Measurements from ENCODE around the gene AQR. TPM values are rescaled to one million over a fixed set of nuclear protein-coding genes. Genes with fewer than 3 reads are reported as not detected.

Gene AQR
- total and polyA plus RNA-seq, 2 of the 8 experiments (the other 6 are each of a cell fraction or from before 2014, with no cell fraction given): 34.5 to 57.6 TPM

GRCh38 chr15:35003928-35004327, 34.4 kb upstream of the AQR start:
- CTCF ChIA-PET (ENCODE audit: partially characterized antibody): interaction anchor here (1.0 to 1.3 kb wide), 3 partner anchors 10 to 37 kb away, joined by 3 read pairs; no protein-coding TSS in a partner anchor
- H2AFZ ChIP-seq (ENCODE audit: low read length): no peak overlapping the region
- no peak overlapping the region for H2BK5ac ChIP-seq (ENCODE audit: low read depth, low read length)
- H3K36me3 ChIP-seq (ENCODE audit: control insufficient read depth in 2 of 4, insufficient read depth in 4 of 4, low read length in 3 of 4): no peaks in the 10 kb centered on the region
- no peak overlapping the region for H3K9ac ChIP-seq (replicated peaks in 1 of 4; ENCODE audit: extremely low read depth in 1 of 4, low read depth in 3 of 4, low read length in 3 of 4)
- H4K91ac ChIP-seq (replicated peaks; ENCODE audit: insufficient read length, low read length): no peak overlapping the region
- H3K79me2 ChIP-seq (ENCODE audit: control insufficient read depth in 1 of 2, insufficient read depth in 2 of 2, low read length in 2 of 2): no peaks in the 10 kb centered on the region
- H4K5ac ChIP-seq (ENCODE audit: insufficient read length, low read depth, low read length): no peak overlapping the region
- no peak overlapping the region for H2BK20ac ChIP-seq (ENCODE audit: low read length)
- H3K4me1 ChIP-seq (replicated peaks in 1 of 4; ENCODE audit: control insufficient read depth in 3 of 4, insufficient read depth in 4 of 4, low read length in 3 of 4): peaks cover 0 to 3% (median 0%) of the 10 kb centered on the region in 4 experiments; a peak in 1 of 7 replicates
- no peak overlapping the region for H4K8ac ChIP-seq (ENCODE audit: extremely low read depth, insufficient read depth, low read length)
- H2AK5ac ChIP-seq (ENCODE audit: low read depth, low read length): no peak overlapping the region
- DNase-seq (ENCODE audit: low read depth in 1 of 2, low spot score in 2 of 2) (no peak), FAIRE-seq (no peak)
- H4K20me1 ChIP-seq (replicated peaks in 1 of 2; ENCODE audit: control insufficient read depth in 1 of 2, insufficient read depth in 2 of 2, low read length in 2 of 2): no peaks in the 10 kb centered on the region
- no peak overlapping the region for H2BK15ac ChIP-seq (ENCODE audit: low read length)
- POLR2A ChIA-PET (ENCODE audit: partially characterized antibody): no interaction called here
- H3K4me3 ChIP-seq (ENCODE audit: extremely low read depth in 1 of 4, insufficient read depth in 2 of 4, low read depth in 3 of 4, low read length in 4 of 4): no peak overlapping the region
- no peaks in the 10 kb centered on the region for H3K23me2 ChIP-seq (ENCODE audit: low read depth, low read length)
- WGBS, 2 experiments (ENCODE audit: extremely low coverage in 1 of 2, insufficient coverage in 1 of 2, insufficient read length in 1 of 2, insufficient replicate concordance in 2 of 2, low coverage in 1 of 2, low lambda C conversion rate in 2 of 2, missing lambda C conversion rate in 1 of 2): 90% methylated on average over 3 of the region's 3 CpGs; no CpG with 5 or more reads in 1 of the 2 experiments
- no peak overlapping the region for H3K4me2 ChIP-seq (ENCODE audit: insufficient read depth in 1 of 2, low read depth in 2 of 2, low read length in 2 of 2)
- no peak overlapping the region for H3K27ac ChIP-seq (ENCODE audit: low read depth, low read length)
- H3K27me3 ChIP-seq (replicated peaks in 1 of 4; ENCODE audit: control insufficient read depth in 3 of 4, extremely low read depth in 1 of 4, insufficient read depth in 3 of 4, low read length in 3 of 4): no peaks in the 10 kb centered on the region
- H3K4ac ChIP-seq (replicated peaks; ENCODE audit: insufficient read length, low read depth, low read length): no peak overlapping the region
- no peak overlapping the region for H3K18ac ChIP-seq (ENCODE audit: extremely low read depth, low read length)
- H3K23ac ChIP-seq (ENCODE audit: insufficient read length): no peak overlapping the region
- no peaks in the 10 kb centered on the region for H3K79me1 ChIP-seq (ENCODE audit: low read depth, low read length)
- no peak overlapping the region for H2BK120ac ChIP-seq (replicated peaks; ENCODE audit: low read depth, low read length)
- H3K14ac ChIP-seq (ENCODE audit: insufficient read length): no peak overlapping the region
- 0 out of 2 replicates have a peak overlapping the region, but pooled peaks have one; percentile 46 for H2BK12ac ChIP-seq (ENCODE audit: low read depth, low read length)
- H3K56ac ChIP-seq (replicated peaks; ENCODE audit: insufficient read length, low read depth, low read length): no peak overlapping the region
- no peaks in the 10 kb centered on the region for H3K9me3 ChIP-seq (ENCODE audit: insufficient read depth in 2 of 2, low read depth in 1 of 2, low read length in 1 of 2)
- no peak for TF ChIP-seq GTF2F1 (IDR thresholded peaks at IDR 0.05; ENCODE audit: borderline replicate concordance, low read depth, low read length)
